Activated CD4-positive, alpha-beta T cell treated with anti-CD3 and anti-CD28 coated beads, Interleukin-2, Interleukin-6, amounts not matched to agents 100 ng/mL and 50 ng/mL, durations not matched to agents 16 hours and 8 hours (primary cell): Measurements from ENCODE around the gene INTS3.

Source experiments
- DNase-seq: peaks from one replicate; pipeline ENCODE4 v3.0.0-alpha.2; 2020

INTS3 gene, protein sequence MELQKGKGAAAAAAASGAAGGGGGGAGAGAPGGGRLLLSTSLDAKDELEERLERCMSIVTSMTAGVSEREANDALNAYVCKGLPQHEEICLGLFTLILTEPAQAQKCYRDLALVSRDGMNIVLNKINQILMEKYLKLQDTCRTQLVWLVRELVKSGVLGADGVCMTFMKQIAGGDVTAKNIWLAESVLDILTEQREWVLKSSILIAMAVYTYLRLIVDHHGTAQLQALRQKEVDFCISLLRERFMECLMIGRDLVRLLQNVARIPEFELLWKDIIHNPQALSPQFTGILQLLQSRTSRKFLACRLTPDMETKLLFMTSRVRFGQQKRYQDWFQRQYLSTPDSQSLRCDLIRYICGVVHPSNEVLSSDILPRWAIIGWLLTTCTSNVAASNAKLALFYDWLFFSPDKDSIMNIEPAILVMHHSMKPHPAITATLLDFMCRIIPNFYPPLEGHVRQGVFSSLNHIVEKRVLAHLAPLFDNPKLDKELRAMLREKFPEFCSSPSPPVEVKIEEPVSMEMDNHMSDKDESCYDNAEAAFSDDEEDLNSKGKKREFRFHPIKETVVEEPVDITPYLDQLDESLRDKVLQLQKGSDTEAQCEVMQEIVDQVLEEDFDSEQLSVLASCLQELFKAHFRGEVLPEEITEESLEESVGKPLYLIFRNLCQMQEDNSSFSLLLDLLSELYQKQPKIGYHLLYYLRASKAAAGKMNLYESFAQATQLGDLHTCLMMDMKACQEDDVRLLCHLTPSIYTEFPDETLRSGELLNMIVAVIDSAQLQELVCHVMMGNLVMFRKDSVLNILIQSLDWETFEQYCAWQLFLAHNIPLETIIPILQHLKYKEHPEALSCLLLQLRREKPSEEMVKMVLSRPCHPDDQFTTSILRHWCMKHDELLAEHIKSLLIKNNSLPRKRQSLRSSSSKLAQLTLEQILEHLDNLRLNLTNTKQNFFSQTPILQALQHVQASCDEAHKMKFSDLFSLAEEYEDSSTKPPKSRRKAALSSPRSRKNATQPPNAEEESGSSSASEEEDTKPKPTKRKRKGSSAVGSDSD

DNA sequence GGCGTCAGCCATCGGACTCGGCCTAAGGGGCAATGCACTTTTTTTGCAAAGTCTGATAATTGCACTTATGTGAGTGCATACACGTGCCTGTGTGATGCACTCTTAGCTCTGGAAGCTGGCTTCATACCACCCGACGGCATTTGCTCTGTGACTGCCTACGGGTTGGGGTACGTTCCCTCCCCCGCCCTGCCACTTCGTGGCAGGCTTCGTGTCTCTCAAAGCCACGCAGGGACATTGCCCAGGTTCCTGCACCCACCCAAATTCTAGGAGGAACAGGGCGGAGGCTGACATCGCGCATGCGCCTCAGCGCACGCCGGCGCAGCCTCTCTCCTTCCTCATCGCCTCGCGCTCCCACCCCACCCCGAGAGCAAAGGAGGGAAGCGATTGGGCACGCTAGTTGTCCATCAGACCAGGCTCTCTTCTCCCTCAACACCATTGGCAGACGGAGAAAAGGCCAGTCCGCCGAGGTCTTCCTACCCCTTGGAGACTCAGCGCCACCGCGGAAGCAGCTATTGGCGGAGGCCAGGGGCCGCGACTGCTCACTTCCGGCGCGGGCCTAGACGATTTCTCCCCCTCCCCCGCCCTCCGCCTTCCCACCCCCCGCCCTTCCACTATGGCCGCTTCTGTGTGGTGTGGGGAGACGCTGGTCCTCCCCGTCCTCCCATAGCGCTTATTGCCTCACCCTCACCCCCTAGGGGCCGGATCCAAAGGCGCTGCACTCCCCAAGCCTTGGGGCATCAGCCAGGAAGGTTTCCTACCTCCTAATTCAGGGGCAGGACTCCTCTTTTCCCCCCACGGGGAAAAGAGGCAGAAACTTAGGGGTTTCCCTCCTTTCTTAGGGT is at the start of gene INTS3:
TSS of gene INTS3 (plus strand) at position 588 of the 842 bp plus-strand sequence. CDS start 585 bp downstream, outside the sequence.
- DNase-seq, result peak; percentile 100

DNA sequence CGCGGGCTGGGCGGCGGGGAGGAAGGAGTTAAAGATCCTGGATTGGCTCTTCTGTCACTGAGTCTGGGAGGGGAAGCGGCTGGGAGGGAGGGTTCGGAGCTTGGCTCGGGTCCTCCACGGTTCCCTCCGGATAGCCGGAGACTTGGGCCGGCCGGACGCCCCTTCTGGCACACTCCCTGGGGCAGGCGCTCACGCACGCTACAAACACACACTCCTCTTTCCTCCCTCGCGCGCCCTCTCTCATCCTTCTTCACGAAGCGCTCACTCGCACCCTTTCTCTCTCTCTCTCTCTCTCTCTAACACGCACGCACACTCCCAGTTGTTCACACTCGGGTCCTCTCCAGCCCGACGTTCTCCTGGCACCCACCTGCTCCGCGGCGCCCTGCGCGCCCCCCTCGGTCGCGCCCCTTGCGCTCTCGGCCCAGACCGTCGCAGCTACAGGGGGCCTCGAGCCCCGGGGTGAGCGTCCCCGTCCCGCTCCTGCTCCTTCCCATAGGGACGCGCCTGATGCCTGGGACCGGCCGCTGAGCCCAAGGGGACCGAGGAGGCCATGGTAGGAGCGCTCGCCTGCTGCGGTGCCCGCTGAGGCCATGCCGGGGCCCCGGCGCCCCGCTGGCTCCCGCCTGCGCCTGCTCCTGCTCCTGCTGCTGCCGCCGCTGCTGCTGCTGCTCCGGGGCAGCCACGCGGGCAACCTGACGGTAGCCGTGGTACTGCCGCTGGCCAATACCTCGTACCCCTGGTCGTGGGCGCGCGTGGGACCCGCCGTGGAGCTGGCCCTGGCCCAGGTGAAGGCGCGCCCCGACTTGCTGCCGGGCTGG is 49.1 kb upstream of the INTS3 start, which contains the start of gene NPR1:
TSS of gene NPR1 (plus strand) at position 170 of the 818 bp plus-strand sequence. CDS start at position 591, 421 bp downstream.
- peak; percentile 21 for DNase-seq

DNA sequence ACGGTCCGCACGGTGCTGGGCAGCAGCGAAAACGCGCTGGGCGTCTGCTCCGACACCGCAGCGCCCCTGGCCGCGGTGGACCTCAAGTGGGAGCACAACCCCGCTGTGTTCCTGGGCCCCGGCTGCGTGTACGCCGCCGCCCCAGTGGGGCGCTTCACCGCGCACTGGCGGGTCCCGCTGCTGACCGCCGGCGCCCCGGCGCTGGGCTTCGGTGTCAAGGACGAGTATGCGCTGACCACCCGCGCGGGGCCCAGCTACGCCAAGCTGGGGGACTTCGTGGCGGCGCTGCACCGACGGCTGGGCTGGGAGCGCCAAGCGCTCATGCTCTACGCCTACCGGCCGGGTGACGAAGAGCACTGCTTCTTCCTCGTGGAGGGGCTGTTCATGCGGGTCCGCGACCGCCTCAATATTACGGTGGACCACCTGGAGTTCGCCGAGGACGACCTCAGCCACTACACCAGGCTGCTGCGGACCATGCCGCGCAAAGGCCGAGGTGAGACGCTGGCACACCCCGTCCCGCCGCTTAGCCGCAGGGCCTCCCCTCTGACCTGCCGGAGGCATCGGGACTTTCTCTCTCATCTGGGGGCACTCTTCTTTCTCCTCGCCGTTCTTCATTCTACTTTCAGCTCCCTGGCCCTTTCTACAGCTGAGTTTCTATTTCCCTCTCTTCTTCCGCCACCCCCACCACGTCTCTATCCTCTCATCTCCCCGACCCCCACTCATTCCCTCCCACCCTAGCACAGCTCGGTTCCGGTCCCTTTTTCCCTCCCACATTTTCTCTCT is 48.3 kb upstream of the INTS3 start:
- DNase-seq, result no peak

DNA sequence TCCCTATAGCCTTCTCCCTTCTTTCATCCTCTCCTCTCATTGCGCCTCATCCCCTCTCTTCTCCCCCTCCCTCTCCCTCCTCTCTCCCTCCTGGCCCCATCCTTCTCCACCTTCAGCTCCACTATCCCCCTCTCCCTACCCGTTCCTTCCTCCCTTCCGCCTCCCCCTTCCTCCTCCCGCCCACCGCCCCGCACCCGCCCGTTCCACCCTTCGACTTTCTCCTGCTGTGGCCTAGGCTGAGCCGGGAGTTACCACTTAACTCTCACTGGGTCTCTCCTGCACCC is 47.8 kb upstream of the INTS3 start:
- DNase-seq, result no peak

DNA sequence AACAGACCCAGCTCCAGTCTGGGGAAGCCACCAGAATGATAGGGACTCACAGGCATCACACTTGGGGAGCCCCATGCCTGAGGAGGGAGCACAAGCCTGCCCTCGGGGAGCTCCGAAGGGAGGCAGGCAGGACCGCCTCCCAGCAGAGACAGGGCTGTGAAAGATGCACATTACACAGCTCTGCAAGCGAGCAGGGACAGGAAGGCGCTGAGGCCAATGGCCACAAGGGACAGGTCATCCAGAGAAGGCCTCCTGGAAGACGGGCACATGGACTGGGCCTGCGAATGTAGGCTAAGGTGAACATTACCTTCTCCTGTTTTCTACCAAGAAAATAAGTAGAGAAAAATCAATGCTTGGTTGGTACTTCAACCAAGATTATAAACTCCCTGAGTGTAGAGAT is 45.1 kb upstream of the INTS3 start:
- DNase-seq, result no peak

DNA sequence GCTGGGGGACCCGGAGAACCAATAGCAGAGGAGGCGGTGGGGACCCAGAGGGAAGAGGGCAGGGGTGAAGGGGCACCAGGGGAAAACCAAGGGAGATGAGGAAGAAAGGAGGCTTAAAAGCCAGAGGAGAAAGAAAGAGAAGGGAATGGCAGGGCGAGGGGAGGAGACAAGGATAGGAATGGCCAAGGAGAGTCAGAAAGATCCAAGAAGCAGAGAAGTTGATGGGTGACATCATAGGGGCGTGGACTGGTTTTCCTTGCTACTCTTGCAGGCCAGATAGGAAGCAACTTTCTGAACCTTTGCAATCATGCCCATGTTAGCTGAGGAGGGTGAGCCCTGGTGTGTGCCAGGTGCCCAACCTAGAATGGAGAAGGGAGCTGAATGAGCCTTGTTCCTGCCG is 44.0 kb upstream of the INTS3 start:
- DNase-seq, result no peak

DNA sequence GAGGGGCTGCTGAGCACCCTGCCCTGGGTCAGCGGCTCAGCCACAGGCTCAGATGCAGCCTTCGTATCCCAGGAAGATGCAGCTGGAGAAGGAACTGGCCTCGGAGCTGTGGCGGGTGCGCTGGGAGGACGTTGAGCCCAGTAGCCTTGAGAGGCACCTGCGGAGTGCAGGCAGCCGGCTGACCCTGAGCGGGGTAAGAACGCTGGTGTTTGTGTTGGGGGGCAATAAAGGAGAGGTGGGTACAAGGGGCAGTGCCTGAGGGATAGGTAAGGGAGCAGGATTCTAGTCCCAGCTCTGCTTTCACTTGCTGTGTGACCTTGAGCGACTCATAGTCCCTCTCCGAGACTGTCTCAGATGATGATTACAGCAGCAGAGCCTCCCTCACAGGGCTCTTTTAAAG is 43.0 kb upstream of the INTS3 start:
- DNase-seq, result no peak

DNA sequence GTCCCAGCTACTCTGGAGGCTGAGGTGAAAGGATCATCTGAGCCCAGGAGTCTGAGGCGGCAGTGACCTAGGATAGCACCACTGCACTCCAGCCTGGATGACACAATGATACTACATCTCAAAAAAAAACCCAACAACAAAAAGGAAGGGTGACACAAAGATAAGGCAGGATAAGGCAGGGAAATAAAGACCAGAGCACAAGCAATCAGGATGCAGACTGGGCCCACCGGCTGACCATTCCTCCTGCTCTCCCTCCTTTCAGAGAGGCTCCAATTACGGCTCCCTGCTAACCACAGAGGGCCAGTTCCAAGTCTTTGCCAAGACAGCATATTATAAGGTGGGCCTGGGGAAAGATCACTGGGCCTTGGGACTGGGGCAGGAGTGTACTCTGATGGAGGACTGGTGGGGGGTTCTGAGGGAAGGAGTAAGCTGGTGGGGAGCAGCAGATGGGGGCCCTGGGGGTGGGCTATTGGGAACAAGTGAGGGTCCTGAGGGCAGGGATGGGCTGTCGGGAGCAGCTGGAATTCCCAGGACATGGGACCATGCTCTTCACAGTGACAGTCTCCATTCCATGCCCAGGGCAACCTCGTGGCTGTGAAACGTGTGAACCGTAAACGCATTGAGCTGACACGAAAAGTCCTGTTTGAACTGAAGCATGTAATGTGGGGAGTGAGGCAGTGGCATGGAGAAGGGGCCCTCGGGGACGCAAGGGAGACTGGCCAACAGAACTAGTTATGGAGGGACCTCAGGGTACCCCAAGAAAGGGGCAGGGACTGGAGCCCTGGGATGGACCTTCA is 42.1 kb upstream of the INTS3 start:
- no peak for DNase-seq

DNA sequence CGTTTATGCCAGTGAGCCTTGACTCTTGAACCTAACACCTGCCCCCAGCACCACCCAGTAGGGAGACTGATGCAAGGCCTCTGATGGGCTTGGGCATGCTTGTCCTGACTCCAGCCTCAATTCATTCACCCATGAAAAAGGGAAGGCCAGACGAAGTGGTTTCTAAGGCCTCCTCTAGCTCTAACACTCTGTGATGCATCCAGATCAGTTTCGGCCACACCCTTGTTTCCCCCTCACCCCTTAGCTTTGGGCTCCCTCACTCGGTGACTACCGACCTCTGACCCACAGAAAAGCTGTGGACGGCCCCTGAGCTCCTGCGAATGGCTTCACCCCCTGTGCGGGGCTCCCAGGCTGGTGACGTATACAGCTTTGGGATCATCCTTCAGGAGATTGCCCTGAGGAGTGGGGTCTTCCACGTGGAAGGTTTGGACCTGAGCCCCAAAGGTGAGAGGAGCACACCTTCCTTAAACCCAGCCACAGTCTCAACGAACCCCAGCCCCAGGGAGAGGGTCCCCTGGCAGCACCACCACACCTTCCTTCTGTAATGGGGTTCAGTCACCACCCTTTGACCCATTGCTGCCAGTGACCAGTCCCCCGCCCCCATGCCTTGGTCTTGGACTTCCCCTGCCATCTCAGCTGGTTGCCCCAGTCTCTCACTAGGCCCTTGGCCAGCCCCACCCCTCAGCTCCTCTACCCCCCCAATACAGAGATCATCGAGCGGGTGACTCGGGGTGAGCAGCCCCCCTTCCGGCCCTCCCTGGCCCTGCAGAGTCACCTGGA is 40.3 kb upstream of the INTS3 start:
- DNase-seq, result no peak

DNA sequence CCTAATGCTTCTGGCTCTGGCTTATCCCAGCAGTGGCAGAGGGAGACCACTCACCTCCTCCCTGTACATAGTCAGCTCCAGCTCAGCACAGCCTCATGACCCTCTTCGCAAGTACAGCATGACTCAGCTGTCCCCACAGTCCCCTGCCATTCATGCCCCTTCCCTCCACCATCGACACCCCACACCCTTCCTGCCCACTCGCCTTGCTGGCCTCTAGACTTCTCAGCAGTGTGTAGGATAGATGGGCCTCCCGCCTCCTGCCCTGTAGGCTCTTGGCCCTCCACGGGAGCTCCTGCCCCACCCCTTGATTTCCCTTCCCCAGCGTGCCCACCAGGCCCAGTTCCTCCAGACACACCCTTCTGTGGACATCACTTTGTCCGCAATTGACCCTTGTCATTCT is 39.6 kb upstream of the INTS3 start:
- DNase-seq, result no peak

DNA sequence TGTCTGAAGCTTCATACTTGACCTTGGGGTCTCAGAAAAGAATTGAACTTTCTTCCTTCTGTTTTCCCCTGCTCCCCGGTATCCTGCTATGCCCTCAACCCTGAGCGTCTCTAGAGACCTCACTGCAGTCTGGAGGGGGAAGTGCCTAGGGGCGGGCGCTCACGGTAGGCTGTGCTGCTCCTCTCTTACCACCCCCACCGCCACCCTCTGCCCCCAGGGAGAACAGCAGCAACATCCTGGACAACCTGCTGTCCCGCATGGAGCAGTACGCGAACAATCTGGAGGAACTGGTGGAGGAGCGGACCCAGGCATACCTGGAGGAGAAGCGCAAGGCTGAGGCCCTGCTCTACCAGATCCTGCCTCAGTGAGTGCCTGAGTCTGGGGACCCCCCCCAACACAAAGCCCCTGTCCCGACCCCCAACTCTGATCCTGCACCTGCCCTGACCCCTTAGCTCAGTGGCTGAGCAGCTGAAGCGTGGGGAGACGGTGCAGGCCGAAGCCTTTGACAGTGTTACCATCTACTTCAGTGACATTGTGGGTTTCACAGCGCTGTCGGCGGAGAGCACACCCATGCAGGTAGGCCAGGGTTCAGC is 39.0 kb upstream of the INTS3 start:
- DNase-seq, result no peak

DNA sequence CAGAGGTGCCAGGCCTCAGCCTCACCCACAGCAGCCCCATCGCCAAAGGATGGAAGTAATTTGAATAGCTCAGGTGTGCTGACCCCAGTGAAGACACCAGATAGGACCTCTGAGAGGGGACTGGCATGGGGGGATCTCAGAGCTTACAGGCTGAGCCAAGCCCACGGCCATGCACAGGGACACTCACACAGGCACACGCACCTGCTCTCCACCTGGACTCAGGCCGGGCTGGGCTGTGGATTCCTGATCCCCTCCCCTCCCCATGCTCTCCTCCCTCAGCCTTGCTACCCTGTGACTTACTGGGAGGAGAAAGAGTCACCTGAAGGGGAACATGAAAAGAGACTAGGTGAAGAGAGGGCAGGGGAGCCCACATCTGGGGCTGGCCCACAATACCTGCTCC is 34.4 kb upstream of the INTS3 start:
- DNase-seq, result no peak

DNA sequence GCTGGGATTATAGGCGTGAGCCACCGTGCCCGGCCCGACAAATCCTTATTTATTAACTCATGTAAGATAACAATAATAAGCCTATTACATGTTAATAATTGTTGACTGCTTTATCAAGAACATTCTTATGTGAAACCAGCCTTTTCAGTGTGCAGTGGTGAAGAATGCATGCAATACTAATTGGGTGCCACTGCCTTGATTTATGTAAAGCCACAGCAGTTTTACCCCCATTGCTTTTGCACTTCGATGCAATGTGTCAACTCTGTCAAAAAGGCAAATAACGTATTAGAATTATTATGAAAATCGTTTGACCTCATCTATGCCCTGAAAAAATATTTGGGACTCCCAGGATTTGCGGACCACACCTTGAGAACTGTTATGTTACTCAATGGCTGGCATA is 31.1 kb upstream of the INTS3 start:
- DNase-seq, result no peak

DNA sequence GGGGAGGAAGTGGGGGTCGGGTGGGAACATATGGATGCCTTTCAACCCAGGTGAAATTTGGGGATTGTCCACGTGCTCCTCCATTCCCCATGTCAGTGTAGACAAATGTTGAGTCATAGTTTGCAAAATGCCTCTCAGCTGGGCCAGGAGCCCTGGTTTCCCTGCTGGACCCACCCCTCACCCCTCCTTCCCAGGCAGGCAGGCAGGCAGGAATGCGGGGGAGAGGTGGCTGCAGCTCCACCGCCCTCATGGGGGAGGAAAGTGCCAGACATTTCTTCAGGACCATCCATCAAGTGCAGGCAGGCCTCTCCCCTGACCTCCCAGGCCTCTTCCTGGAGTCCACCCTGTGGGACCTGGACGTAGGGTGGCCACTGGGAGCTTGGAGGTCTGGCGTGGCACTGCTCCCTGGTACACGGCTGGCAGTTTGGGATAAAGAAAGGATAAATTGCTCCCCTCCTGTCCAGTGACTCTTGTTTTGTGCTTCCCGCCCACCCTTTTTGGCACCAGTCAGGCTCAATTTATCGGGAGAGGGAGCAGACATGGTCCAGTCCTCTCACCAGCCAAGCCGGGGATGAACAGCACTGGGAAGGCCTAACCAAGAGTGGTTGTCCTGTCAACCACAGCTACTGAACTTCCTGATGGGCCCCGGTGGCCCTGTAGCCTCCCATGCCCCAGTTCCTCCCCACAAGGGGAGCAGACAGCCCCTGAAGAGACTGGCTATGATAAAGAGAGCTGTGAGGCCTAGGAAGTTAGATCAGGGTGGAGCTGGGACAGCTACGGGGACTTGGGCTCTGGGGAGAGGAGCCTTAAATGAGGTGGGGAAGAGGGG is 30.4 kb upstream of the INTS3 start:
- no peak for DNase-seq

DNA sequence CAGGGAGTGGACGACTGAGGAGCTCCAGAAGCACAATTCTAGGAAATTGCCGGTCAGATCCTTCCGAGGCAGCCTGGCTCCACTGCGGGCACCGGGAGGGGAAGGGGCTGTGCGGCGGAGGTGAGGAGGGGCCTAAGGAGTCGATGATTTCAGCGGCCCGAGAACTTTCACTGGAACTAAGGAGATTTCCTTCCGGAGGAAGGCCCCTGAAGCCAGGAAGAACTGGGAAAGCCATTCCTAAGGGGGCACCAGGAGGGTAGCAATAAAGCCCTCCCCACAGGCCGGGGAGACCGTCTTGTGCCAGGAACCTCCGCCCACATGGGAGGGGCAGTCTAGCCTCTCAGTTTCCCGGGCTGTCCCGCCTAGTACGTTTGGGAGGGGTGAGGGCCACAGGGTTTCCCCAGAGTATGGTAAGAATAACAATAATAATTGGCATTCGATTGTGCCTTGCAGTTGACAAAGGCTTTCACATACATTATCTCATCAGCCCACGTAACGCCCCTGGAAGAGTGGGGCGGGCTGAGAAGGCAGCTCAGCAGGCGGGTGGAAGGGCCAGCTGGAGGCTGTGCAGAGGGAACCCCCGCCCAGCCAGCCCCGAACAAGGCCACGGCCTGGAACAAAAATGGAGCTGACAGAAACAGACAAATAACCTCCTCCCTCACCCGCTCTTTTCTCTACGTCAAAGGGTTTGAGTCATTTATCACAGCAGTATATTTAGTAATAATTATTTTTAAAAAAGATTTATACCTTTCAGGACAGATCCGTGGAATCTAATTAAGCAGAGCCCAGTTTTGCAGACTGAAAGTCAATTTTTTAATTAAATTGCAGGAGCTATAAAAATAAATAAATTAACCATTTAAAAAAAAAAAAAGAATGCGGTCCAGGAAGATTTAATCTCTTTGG is 29.6 kb upstream of the INTS3 start:
- no peak for DNase-seq

DNA sequence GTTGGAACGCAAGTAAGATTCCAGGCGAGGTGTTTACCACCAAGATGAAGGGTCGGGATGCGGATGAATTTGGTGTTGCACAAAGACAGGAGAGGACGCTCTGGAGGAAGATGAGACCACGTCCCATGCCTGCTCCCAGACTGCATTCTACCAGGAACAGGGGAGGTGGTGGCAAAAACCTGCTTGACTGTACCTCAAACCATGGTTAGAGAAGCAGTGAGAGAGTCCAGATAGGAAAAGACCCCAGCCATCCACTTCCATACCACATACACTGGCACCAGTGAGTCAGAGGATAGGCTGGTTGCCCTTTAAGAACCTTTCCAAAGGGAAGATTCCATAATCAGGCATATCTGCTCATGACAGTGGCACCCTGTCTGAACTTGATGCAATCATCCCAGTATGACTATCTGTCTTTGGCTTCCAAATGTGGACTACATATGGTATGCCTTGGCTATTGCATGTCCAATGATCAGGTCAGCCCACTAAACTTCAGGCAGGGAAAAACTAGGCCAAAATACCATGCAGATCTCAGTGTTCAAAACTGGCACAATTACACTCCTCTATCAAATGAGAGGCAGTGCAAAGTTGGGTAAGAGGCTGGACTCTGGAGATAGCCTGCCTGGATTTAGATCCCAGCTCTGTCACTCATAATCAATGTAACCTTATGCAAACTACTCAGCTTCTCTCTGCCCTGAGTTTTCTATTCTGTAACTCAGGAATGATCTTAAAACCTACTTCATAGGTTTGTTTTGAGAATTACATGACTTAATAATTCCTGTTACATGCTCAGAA is 28.7 kb upstream of the INTS3 start:
- DNase-seq, result no peak
